Measurements from ENCODE around the gene ZEB2. TPM values are rescaled to one million over a fixed set of nuclear protein-coding genes. Genes with fewer than 3 reads are reported as not detected.

Gene ZEB2
- polyA plus RNA-seq, 1 donor from 2014 or later = 2.2 TPM

- no peaks in the 10 kb centered on the region for H3F3A ChIP-seq (ENCODE audit: insufficient read depth, low read length, poor library complexity, severe bottlenecking)
- no peak overlapping the region for H3K9ac ChIP-seq (ENCODE audit: low read length)
- H3K9me2 ChIP-seq (ENCODE audit: insufficient read depth, low read length) = no peaks in the 10 kb centered on the region
- no peaks in the 10 kb centered on the region for H3K36me3 ChIP-seq (ENCODE audit: insufficient read depth, low read length)
- H3K4me2 ChIP-seq (ENCODE audit: low read length) = no peak overlapping the region
- no peaks in the 10 kb centered on the region for H4K20me1 ChIP-seq (ENCODE audit: insufficient read depth)
- no peak overlapping the region for H3K4me3 ChIP-seq (ENCODE audit: low read length)
- no peaks in the 10 kb centered on the region for H3K27me3 ChIP-seq (ENCODE audit: insufficient read depth, low read depth, low read length)
- no peaks in the 10 kb centered on the region for H3K79me2 ChIP-seq (replicated peaks; ENCODE audit: insufficient read depth, low read length)
- no peak for TF ChIP-seq RAD21 (conservative IDR thresholded peaks at IDR 0.05)
- H2AFZ ChIP-seq (ENCODE audit: low read depth, low read length) = no peak overlapping the region
- H3K27ac ChIP-seq (ENCODE audit: low read length) = no peak overlapping the region
- no peaks in the 10 kb centered on the region for H3K9me3 ChIP-seq (ENCODE audit: low read length)
Measured at GRCh38 chr2:144426981-144427479, 92.9 kb downstream of the ZEB2 start.

GRCh38 chr2:144426355-144426754, 93.6 kb downstream of the ZEB2 start:
- Histone ChIP-seq H3K79me2 (replicated peaks; ENCODE audit: insufficient read depth, low read length) (no peaks in the 10 kb centered on the region), H2AFZ (ENCODE audit: low read depth, low read length) (no peak overlapping the region), H3K9ac (ENCODE audit: low read length) (no peak overlapping the region), H3K36me3 (ENCODE audit: insufficient read depth, low read length) (no peaks in the 10 kb centered on the region), H3K4me2 (ENCODE audit: low read length) (no peak overlapping the region), H3F3A (ENCODE audit: insufficient read depth, low read length, poor library complexity, severe bottlenecking) (no peaks in the 10 kb centered on the region), H3K4me3 (ENCODE audit: low read length) (no peak overlapping the region), H3K27me3 (ENCODE audit: insufficient read depth, low read depth, low read length) (no peaks in the 10 kb centered on the region), H3K9me2 (ENCODE audit: insufficient read depth, low read length) (no peaks in the 10 kb centered on the region), H3K9me3 (ENCODE audit: low read length) (no peaks in the 10 kb centered on the region), H4K20me1 (ENCODE audit: insufficient read depth) (no peaks in the 10 kb centered on the region), H3K27ac (ENCODE audit: low read length) (no peak overlapping the region)
- no peak for TF ChIP-seq EZH2 (IDR thresholded peaks at IDR 0.05; ENCODE audit: borderline replicate concordance, insufficient read depth, low read length, poor library complexity, severe bottlenecking)
- TF ChIP-seq, protein P1, sequence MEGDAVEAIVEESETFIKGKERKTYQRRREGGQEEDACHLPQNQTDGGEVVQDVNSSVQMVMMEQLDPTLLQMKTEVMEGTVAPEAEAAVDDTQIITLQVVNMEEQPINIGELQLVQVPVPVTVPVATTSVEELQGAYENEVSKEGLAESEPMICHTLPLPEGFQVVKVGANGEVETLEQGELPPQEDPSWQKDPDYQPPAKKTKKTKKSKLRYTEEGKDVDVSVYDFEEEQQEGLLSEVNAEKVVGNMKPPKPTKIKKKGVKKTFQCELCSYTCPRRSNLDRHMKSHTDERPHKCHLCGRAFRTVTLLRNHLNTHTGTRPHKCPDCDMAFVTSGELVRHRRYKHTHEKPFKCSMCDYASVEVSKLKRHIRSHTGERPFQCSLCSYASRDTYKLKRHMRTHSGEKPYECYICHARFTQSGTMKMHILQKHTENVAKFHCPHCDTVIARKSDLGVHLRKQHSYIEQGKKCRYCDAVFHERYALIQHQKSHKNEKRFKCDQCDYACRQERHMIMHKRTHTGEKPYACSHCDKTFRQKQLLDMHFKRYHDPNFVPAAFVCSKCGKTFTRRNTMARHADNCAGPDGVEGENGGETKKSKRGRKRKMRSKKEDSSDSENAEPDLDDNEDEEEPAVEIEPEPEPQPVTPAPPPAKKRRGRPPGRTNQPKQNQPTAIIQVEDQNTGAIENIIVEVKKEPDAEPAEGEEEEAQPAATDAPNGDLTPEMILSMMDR (IDR thresholded peaks at IDR 0.05; ENCODE audit: poor library complexity, severe bottlenecking) = no peak
- TF ChIP-seq TAF1 (IDR thresholded peaks at IDR 0.05; ENCODE audit: low read depth) = no peak
- TF ChIP-seq RAD21 (conservative IDR thresholded peaks at IDR 0.05) = no peak
- TF ChIP-seq POLR2AphosphoS5 (IDR thresholded peaks at IDR 0.05) = no peak
- TF ChIP-seq, protein P2, sequence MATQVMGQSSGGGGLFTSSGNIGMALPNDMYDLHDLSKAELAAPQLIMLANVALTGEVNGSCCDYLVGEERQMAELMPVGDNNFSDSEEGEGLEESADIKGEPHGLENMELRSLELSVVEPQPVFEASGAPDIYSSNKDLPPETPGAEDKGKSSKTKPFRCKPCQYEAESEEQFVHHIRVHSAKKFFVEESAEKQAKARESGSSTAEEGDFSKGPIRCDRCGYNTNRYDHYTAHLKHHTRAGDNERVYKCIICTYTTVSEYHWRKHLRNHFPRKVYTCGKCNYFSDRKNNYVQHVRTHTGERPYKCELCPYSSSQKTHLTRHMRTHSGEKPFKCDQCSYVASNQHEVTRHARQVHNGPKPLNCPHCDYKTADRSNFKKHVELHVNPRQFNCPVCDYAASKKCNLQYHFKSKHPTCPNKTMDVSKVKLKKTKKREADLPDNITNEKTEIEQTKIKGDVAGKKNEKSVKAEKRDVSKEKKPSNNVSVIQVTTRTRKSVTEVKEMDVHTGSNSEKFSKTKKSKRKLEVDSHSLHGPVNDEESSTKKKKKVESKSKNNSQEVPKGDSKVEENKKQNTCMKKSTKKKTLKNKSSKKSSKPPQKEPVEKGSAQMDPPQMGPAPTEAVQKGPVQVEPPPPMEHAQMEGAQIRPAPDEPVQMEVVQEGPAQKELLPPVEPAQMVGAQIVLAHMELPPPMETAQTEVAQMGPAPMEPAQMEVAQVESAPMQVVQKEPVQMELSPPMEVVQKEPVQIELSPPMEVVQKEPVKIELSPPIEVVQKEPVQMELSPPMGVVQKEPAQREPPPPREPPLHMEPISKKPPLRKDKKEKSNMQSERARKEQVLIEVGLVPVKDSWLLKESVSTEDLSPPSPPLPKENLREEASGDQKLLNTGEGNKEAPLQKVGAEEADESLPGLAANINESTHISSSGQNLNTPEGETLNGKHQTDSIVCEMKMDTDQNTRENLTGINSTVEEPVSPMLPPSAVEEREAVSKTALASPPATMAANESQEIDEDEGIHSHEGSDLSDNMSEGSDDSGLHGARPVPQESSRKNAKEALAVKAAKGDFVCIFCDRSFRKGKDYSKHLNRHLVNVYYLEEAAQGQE (IDR thresholded peaks at IDR 0.05; ENCODE audit: borderline replicate concordance) = no peak
- TF ChIP-seq EP300 (conservative IDR thresholded peaks at IDR 0.05; ENCODE audit: poor library complexity, severe bottlenecking) = no peak
- TF ChIP-seq MXI1 (conservative IDR thresholded peaks at IDR 0.05; ENCODE audit: poor library complexity, severe bottlenecking) = no peak
- TF ChIP-seq SMC3 (conservative IDR thresholded peaks at IDR 0.05; ENCODE audit: poor library complexity) = no peak
